Ishikawa (cell line): ENCODE measurements around the gene ACTN1.
A peak's percentile ranks its signal among the peaks of the same experiment; 100 is the strongest.

Source experiments
- CEBPB ChIP-seq: IDR thresholded peaks from 2 replicates; pipeline ENCODE4 v1.6.1; 2012
- CREB1 ChIP-seq: IDR thresholded peaks from 2 replicates; pipeline ENCODE4 v1.6.1; 2012; ENCODE audit warnings: low read depth
- EGR1 ChIP-seq: IDR thresholded peaks from 2 replicates; pipeline ENCODE4 v1.6.1; 2012
- EP300 ChIP-seq: IDR thresholded peaks from 2 replicates; pipeline ENCODE4 v1.6.1; 2012; ENCODE audit warnings: borderline replicate concordance
- FOXM1 ChIP-seq: IDR thresholded peaks from 2 replicates; pipeline ENCODE4 v1.6.1; 2012; ENCODE audit warnings: low read depth, borderline replicate concordance
- MAX ChIP-seq: IDR thresholded peaks from 2 replicates; pipeline ENCODE4 v1.6.1; 2012
- NFIC ChIP-seq: IDR thresholded peaks from 2 replicates; pipeline ENCODE4 v1.6.1; 2012
- RAD21 ChIP-seq: IDR thresholded peaks from 2 replicates; pipeline ENCODE4 v1.6.1; 2012; ENCODE audit warnings: low read depth
- REST ChIP-seq: IDR thresholded peaks from 2 replicates; pipeline ENCODE4 v1.6.1; 2012; ENCODE audit warnings: low read depth, mild to moderate bottlenecking
- TAF1 ChIP-seq: IDR thresholded peaks from 2 replicates; pipeline ENCODE4 v1.6.1; 2012; ENCODE audit warnings: low read depth, mild to moderate bottlenecking
- TCF12 ChIP-seq: IDR thresholded peaks from 2 replicates; pipeline ENCODE4 v1.6.1; 2012; ENCODE audit warnings: low read depth
- TEAD4 ChIP-seq: IDR thresholded peaks from 2 replicates; pipeline ENCODE4 v1.6.1; 2012
- USF1 ChIP-seq: IDR thresholded peaks from 2 replicates; pipeline ENCODE4 v1.6.1; 2012
- YY1 ChIP-seq: IDR thresholded peaks from 2 replicates; pipeline ENCODE4 v1.6.1; 2012; ENCODE audit warnings: low read depth
- ZBTB7A ChIP-seq: IDR thresholded peaks from 2 replicates; pipeline ENCODE4 v1.6.1; 2012; ENCODE audit warnings: low read depth

The ACTN1 gene

DNA sequence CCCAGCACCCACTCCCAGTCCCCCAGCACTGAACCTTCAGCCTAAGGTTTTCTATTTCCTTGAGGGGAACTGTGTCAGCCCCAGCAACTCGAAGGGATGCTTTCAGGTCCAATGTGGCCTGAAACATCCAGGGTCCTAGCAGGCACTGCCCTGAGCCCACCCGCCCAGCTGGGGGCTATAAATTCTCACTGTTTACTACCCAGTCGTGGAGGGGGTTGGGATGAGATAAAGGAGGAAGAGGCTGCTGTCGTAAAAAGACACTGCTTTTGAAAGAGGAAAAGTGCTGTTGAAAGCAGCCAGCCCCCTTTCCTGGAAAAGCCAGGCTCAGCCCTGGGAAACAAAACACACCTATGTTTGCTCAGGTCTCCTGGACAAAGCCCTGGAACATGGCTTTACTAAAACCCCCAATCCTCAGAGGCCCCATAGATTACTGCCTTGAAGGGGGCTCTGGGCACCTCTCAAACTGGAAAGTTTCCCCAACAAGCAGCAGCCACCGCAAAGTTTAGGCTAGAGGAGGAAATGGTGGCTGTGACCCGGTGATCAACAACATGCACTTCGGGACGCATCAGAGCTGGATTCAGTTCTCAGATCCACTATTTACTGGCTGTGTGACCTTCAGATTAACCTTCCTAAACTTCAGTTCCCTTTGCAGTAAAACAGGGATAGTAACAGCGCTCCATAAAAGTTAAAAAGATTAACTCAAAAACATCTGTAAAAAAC is 51.0 kb downstream of the ACTN1 start:
- TF ChIP-seq REST = no peak
- no peak for TF ChIP-seq USF1
- TF ChIP-seq YY1 = no peak
- no peak for TF ChIP-seq MAX
- TF ChIP-seq EP300 = no peak
- no peak for TF ChIP-seq CREB1
- no peak for TF ChIP-seq ZBTB7A
- TF ChIP-seq TAF1 = no peak
- TF ChIP-seq TCF12 = no peak
- no peak for TF ChIP-seq NFIC
- TF ChIP-seq CEBPB = no peak
- TF ChIP-seq FOXM1 = no peak
- TF ChIP-seq EGR1 = no peak
- no peak for TF ChIP-seq RAD21
- no peak for TF ChIP-seq TEAD4

- TF ChIP-seq TCF12 (no peak), TEAD4 (no peak), FOXM1 (no peak), TAF1 (no peak), MAX (no peak), REST (no peak), EGR1 (no peak), NFIC (no peak)
These were observed 52.0 kb downstream of the ACTN1 start for GRCh38 chr14:68927089-68927488.

- TF ChIP-seq MAX (no peak), NFIC (no peak), EGR1 (no peak), USF1 (peak; percentile 33; the same call in 1 of the 2 replicates), FOXM1 (no peak), TEAD4 (no peak), RAD21 (peak; percentile 37), ZBTB7A (no peak), YY1 (no peak)
These were observed 52.9 kb downstream of the ACTN1 start for GRCh38 chr14:68926236-68926635.

DNA sequence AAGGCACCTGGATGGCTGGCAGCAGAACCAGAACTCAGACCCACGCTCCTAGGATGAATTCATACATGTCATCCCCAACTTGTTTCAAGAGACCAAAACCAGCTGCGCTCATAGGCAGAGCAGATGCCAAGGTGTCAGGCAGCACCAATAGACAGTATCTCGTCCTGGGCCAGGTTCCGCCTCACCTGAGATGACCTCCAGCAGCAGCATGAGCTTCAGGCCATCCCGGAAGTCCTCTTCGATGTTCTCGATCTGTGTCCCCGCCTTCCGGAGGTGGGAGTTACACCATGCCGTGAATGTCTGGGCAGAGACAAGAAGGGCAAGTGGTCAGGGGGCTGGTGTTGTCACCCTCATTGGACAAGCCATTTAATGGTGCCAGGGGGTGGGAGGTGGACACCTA is 53.7 kb downstream of the ACTN1 start:
- TF ChIP-seq FOXM1 (no peak), CEBPB (no peak), TAF1 (no peak), RAD21 (no peak), EP300 (no peak), YY1 (no peak), USF1 (no peak), TEAD4 (no peak), REST (no peak), MAX (no peak), TCF12 (no peak), ZBTB7A (no peak), NFIC (no peak), CREB1 (no peak)
